Glomerular visceral epithelial cell (primary cell): ENCODE measurements around the gene ST3GAL2.
"Not testable (repeated sequence)": the region's sequence is repeated elsewhere in the genome, so short reads cannot be mapped to it uniquely, and the experiment has no call there.

Experiments
- DNase-seq: peaks from one replicate; pipeline ENCODE4 v3.0.0-alpha.2; 2016; ENCODE audit errors: extremely low spot score

ST3GAL2 gene

GRCh38 chr16:70332728-70333127, 106.2 kb downstream of the ST3GAL2 start:
- DNase-seq: not testable (repeated sequence)

GRCh38 chr16:70331588-70332358, 107.1 kb downstream of the ST3GAL2 start:
- no peak for DNase-seq

- no peak for DNase-seq
Observed at GRCh38 chr16:70331091-70331490, 107.8 kb downstream of the ST3GAL2 start.
